ENCODE results near the gene FTCD. TPM values are rescaled to one million over a fixed set of nuclear protein-coding genes. Genes with fewer than 3 reads are reported as not detected.

Gene FTCD
- total RNA-seq, 1 donor = 0.36 TPM

GRCh38 chr21:46157396-46157986 lies 2.1 kb upstream of the FTCD start:
- Histone ChIP-seq H3K9me3 (ENCODE audit: low read depth, low read length) (no peaks in the 10 kb centered on the region), H3K79me2 (ENCODE audit: insufficient read depth, low read length) (no peaks in the 10 kb centered on the region), H2AFZ (ENCODE audit: low read length) (no peak overlapping the region), H3K27ac (ENCODE audit: low read depth, low read length) (no peak overlapping the region), H3K36me3 (ENCODE audit: insufficient read depth, low read length) (no peaks in the 10 kb centered on the region), H3K27me3 (ENCODE audit: insufficient read depth, low read length) (no peaks in the 10 kb centered on the region), H3K4me1 (ENCODE audit: insufficient read depth, low read length) (peaks cover 4% of the 10 kb centered on the region), H3K4me2 (ENCODE audit: insufficient read depth, low read length) (no peak overlapping the region), H3K4me3 (ENCODE audit: insufficient read depth, low read length) (no peak overlapping the region), H4K20me1 (ENCODE audit: insufficient read depth, low read length) (no peaks in the 10 kb centered on the region)
- TF ChIP-seq, protein P1, sequence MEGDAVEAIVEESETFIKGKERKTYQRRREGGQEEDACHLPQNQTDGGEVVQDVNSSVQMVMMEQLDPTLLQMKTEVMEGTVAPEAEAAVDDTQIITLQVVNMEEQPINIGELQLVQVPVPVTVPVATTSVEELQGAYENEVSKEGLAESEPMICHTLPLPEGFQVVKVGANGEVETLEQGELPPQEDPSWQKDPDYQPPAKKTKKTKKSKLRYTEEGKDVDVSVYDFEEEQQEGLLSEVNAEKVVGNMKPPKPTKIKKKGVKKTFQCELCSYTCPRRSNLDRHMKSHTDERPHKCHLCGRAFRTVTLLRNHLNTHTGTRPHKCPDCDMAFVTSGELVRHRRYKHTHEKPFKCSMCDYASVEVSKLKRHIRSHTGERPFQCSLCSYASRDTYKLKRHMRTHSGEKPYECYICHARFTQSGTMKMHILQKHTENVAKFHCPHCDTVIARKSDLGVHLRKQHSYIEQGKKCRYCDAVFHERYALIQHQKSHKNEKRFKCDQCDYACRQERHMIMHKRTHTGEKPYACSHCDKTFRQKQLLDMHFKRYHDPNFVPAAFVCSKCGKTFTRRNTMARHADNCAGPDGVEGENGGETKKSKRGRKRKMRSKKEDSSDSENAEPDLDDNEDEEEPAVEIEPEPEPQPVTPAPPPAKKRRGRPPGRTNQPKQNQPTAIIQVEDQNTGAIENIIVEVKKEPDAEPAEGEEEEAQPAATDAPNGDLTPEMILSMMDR (IDR thresholded peaks at IDR 0.05; ENCODE audit: extremely low read depth, low read depth, low read length) = no peak
- no peak for DNase-seq (ENCODE audit: insufficient read length, low spot score, missing footprints)

- peaks cover 4% of the 10 kb centered on the region for H3K4me1 ChIP-seq (ENCODE audit: insufficient read depth, low read length)
- H3K27ac ChIP-seq (ENCODE audit: low read depth, low read length) = no peak overlapping the region
- H2AFZ ChIP-seq (ENCODE audit: low read length) = no peak overlapping the region
- no peaks in the 10 kb centered on the region for H3K36me3 ChIP-seq (ENCODE audit: insufficient read depth, low read length)
- H4K20me1 ChIP-seq (ENCODE audit: insufficient read depth, low read length) = no peaks in the 10 kb centered on the region
- DNase-seq (ENCODE audit: insufficient read length, low spot score, missing footprints) = peak; percentile 60
- no peaks in the 10 kb centered on the region for H3K27me3 ChIP-seq (ENCODE audit: insufficient read depth, low read length)
- TF ChIP-seq, protein P1 (IDR thresholded peaks at IDR 0.05; ENCODE audit: extremely low read depth, low read depth, low read length) = no peak
- H3K79me2 ChIP-seq (ENCODE audit: insufficient read depth, low read length) = no peaks in the 10 kb centered on the region
- no peaks in the 10 kb centered on the region for H3K9me3 ChIP-seq (ENCODE audit: low read depth, low read length)
- H3K4me3 ChIP-seq (ENCODE audit: insufficient read depth, low read length) = no peak overlapping the region
- H3K4me2 ChIP-seq (ENCODE audit: insufficient read depth, low read length) = no peak overlapping the region
Observed at GRCh38 chr21:46156678-46157077, 1.3 kb upstream of the FTCD start.

DNA sequence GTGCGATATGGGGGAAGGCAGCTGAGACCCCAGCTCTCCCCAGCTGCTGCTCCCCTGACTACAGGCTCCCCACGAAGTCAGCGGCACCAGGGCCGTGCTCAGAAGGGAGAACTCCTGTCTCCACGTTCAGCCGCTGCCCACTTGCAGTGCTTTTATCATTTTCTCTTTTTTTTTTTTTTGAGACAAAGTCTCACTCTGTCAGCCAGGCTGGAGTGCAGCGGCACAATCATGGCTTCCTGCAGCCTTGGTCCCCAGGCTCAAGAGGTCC lies 933 bp upstream of the FTCD start:
- DNase-seq (ENCODE audit: insufficient read length, low spot score, missing footprints) = no peak
- H2AFZ ChIP-seq (ENCODE audit: low read length) = no peak overlapping the region
- no peaks in the 10 kb centered on the region for H3K27me3 ChIP-seq (ENCODE audit: insufficient read depth, low read length)
- H3K9me3 ChIP-seq (ENCODE audit: low read depth, low read length) = no peaks in the 10 kb centered on the region
- no peak overlapping the region for H3K27ac ChIP-seq (ENCODE audit: low read depth, low read length)
- TF ChIP-seq, protein P1 (IDR thresholded peaks at IDR 0.05; ENCODE audit: extremely low read depth, low read depth, low read length) = no peak
- H3K4me1 ChIP-seq (ENCODE audit: insufficient read depth, low read length) = peaks cover 4% of the 10 kb centered on the region
- H3K4me2 ChIP-seq (ENCODE audit: insufficient read depth, low read length) = no peak overlapping the region
- H4K20me1 ChIP-seq (ENCODE audit: insufficient read depth, low read length) = no peaks in the 10 kb centered on the region
- no peaks in the 10 kb centered on the region for H3K79me2 ChIP-seq (ENCODE audit: insufficient read depth, low read length)
- no peak overlapping the region for H3K4me3 ChIP-seq (ENCODE audit: insufficient read depth, low read length)
- H3K36me3 ChIP-seq (ENCODE audit: insufficient read depth, low read length) = no peaks in the 10 kb centered on the region

- DNase-seq (ENCODE audit: insufficient read length, low spot score, missing footprints) = peak; percentile 65
- Histone ChIP-seq H3K79me2 (ENCODE audit: insufficient read depth, low read length) (no peaks in the 10 kb centered on the region), H3K4me1 (ENCODE audit: insufficient read depth, low read length) (peaks cover 4% of the 10 kb centered on the region), H3K4me3 (ENCODE audit: insufficient read depth, low read length) (no peak overlapping the region), H2AFZ (ENCODE audit: low read length) (no peak overlapping the region), H3K36me3 (ENCODE audit: insufficient read depth, low read length) (no peaks in the 10 kb centered on the region), H3K9me3 (ENCODE audit: low read depth, low read length) (no peaks in the 10 kb centered on the region), H3K27ac (ENCODE audit: low read depth, low read length) (no peak overlapping the region), H3K27me3 (ENCODE audit: insufficient read depth, low read length) (no peaks in the 10 kb centered on the region), H3K4me2 (ENCODE audit: insufficient read depth, low read length) (no peak overlapping the region), H4K20me1 (ENCODE audit: insufficient read depth, low read length) (no peaks in the 10 kb centered on the region)
- TF ChIP-seq, protein P1 (IDR thresholded peaks at IDR 0.05; ENCODE audit: extremely low read depth, low read depth, low read length) = no peak
Observed at GRCh38 chr21:46154955-46155513, 345 bp downstream of the FTCD start.
